ENCODE data around the gene VPS50. TPM values are rescaled to one million over a fixed set of nuclear protein-coding genes. Genes with fewer than 3 reads are reported as not detected.

The VPS50 gene
- total RNA-seq, 1 experiment from 2014 or later: 9.2 TPM

GRCh38 chr7:93198472-93198871 is 33.7 kb upstream of the VPS50 start (continued):
- TF ChIP-seq STAT6 (CRISPR knock-in tag; conservative IDR thresholded peaks at IDR 0.05; ENCODE audit: low read depth) (no peak), ZNF425 (CRISPR knock-in tag; conservative IDR thresholded peaks at IDR 0.05) (no peak), AR (CRISPR knock-in tag; IDR thresholded peaks at IDR 0.05) (no peak), CREM (CRISPR knock-in tag; IDR thresholded peaks at IDR 0.05) (no peak), ZNF423 (CRISPR knock-in tag; IDR thresholded peaks at IDR 0.05) (no peak), E2F1 (CRISPR knock-in tag; IDR thresholded peaks at IDR 0.05) (no peak), TCF7 (CRISPR knock-in tag; IDR thresholded peaks at IDR 0.05; ENCODE audit: low read depth) (no peak)

GRCh38 chr7:93202594-93203250 is 29.4 kb upstream of the VPS50 start:
- Mint-ChIP-seq H3K27me3 (ENCODE audit: low read depth) (peaks cover 22% of the 10 kb centered on the region), H3K4me1 (no peaks in the 10 kb centered on the region), H3K4me3 (no peak overlapping the region), H3K36me3 (no peaks in the 10 kb centered on the region), H3K27ac (no peak overlapping the region), H3K9me3 (no peaks in the 10 kb centered on the region)
- TF ChIP-seq HMGA2 (CRISPR knock-in tag; IDR thresholded peaks at IDR 0.05) (no peak), ZMAT4 (CRISPR knock-in tag; IDR thresholded peaks at IDR 0.05) (no peak), MXD4 (CRISPR knock-in tag; IDR thresholded peaks at IDR 0.05; ENCODE audit: borderline replicate concordance) (no peak), ZSCAN18 (CRISPR knock-in tag; IDR thresholded peaks at IDR 0.05) (no peak), ATF1 (CRISPR knock-in tag; IDR thresholded peaks at IDR 0.05) (no peak), ATF3 (CRISPR knock-in tag; conservative IDR thresholded peaks at IDR 0.05) (no peak), JAZF1 (CRISPR knock-in tag; IDR thresholded peaks at IDR 0.05) (no peak), ATF6 (CRISPR knock-in tag; IDR thresholded peaks at IDR 0.05) (no peak), E2F4 (CRISPR knock-in tag; IDR thresholded peaks at IDR 0.05; ENCODE audit: borderline replicate concordance, low read depth) (no peak), ZNF396 (CRISPR knock-in tag; IDR thresholded peaks at IDR 0.05; ENCODE audit: borderline replicate concordance) (no peak)
- no peak for DNase-seq (ENCODE audit: low spot score)
- CTCF ChIA-PET: no interaction called here
- POLR2A ChIA-PET: no interaction called here
- ATAC-seq: no peak
